Measurements from ENCODE around the gene TBC1D14.

TBC1D14 gene

GRCh38 chr4:7004331-7004730 is 94.7 kb downstream of the TBC1D14 start:
- no peak for DNase-seq

DNA sequence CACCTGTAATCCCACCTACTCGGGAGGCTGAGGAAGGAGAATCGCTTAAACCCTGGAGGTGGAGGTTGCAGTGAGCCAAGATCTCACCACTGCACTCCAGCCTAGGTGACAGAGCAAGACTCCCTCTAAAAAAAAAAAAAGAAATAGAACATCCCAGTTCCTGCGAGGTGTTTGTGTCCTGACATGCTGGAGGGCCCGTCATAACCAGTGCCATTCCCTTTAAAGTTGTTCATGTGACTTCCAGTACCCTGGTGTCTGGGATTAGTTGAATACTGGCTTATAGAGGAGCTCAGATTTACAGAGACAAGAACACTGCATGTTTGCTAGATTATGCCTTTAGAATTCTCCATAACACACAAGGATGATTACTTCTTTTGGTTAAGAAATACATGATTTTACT is 95.9 kb downstream of the TBC1D14 start:
- DNase-seq, result no peak

- no peak for DNase-seq
These were observed 96.8 kb downstream of the TBC1D14 start for GRCh38 chr4:7006411-7006810.

DNA sequence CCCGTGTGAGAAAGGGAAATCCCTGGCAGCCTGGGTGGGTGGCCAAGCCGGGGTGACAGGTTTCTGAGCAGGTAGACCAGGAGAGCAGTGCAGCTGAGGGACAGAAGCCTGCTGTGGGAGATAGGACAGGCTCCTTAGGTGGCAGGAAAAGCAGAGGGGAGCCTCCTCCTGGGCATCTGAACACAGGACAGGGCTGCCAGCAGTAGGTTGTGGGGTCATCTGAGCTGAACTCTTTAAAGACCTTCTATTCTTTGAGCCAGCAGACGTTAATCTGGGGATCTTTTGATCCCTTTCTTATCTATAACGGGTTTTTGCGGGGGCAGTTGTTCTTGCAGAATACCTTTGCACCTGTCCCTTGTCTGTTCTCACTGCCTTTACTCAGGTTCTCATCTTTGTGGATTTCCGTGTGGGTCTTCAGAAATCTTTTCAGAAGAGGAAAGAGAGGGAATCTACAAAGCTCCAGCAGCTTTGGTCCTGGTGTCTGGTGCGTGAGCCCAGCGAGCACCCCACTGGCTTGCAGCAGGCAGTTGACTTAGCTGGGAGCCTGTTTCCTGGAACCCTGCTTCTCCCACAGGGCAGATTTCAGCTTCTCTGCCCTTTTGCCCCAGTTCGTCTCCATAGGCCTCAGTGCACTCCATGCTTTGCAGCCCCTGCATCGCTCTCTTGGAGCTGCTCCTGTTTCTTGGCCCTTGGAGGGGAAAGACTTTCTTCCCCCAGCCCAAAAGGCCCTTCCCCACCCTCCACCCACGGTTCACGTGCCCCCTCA is 97.7 kb downstream of the TBC1D14 start:
- DNase-seq, result no peak

- no peak for DNase-seq
These were observed 98.3 kb downstream of the TBC1D14 start for GRCh38 chr4:7007944-7008343.

GRCh38 chr4:7009564-7009963 is 99.9 kb downstream of the TBC1D14 start:
- no peak for DNase-seq

- DNase-seq, result no peak
These were observed 103.5 kb downstream of the TBC1D14 start for GRCh38 chr4:7013175-7013574.

DNA sequence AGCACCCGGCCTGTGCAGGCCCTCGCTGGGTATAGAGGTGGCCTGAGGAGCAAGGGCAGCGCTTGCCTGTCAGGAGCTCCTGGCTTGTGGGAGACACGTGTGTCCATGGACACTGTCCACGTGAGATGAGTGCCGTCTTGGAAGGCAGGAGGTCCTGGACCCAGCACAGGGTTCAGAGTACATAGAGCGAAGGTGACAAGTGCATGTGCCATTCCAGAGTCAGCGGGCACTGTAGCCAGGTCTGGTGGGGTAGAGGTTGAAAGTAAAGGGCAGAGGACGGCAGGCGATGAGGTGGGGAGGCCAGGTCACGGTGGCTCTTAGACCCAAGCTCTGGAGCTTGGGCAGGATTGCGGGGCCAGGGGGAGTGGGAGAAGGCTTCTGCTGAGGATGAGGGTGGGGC is 105.2 kb downstream of the TBC1D14 start:
- DNase-seq, result no peak

GRCh38 chr4:7015383-7016035 is 105.9 kb downstream of the TBC1D14 start:
- DNase-seq, result no peak

DNA sequence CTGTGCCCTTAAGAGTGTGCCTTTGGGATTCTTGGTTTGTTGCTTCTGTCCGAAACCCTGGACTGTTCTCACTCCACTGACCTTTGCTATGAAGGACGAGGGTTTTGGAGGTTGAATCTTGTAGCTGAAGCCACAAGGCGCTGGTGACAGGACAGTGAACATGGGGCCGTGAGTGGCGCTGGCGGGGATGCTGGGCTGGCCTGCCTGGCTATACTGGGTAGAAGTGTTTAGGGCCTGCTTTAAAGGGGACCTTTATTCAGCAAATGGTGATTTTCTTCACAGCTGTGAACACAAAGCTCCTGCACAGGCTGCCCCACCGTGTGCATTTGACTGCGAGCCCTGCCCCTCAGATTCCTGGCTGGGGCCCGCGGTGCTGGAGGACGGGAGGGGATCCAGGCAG is 106.5 kb downstream of the TBC1D14 start:
- DNase-seq, result no peak

DNA sequence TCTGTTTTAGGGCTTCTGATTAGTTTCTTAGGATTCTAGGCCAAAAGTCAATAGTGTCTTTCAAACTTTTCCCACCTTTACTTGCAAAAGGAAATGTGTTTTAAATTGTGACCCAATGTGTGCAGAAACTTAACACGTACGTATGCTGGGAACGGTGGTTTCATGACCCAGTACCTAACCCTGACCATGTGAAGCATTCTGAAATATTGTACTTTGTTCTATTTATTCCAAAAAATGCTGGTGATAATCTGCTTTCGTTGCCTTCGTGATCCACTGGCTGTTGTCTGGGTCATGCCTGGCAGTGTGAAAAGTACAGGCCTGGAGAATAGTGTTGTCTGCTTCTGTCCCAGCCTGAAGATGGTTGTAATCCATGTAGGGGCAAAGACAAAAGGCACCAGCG is 106.9 kb downstream of the TBC1D14 start:
- DNase-seq, result no peak

DNA sequence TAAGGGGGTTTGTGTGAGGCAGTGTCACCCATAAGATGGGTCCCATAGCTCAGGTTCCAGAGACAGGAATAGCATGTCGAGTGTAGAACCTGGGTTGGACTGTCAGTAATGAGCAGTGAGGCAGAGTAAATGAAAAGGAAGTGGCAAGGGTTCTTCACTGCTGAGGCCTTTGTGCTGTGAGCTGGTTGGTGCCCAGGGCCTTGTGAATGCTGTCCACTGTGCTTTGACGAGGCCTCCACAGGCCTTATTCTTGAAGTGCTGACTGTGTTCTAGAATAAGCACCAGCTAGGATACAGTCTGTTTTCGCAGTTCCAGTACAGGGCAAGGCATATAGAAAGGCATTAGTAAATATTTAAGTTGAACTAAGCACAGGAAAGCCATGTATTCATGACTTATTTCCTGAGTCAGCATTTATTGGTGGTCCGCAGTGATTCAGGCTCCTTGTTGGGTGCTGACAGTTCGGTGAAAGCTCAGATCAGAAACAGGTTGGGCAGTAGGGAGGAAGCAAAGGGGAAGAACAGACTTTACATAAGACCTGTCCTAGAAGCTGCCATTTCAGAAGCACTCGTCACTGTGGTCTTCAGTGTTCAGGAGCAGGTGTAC is 107.9 kb downstream of the TBC1D14 start:
- no peak for DNase-seq

GRCh38 chr4:7018281-7018680 is 108.7 kb downstream of the TBC1D14 start:
- DNase-seq, result no peak

DNA sequence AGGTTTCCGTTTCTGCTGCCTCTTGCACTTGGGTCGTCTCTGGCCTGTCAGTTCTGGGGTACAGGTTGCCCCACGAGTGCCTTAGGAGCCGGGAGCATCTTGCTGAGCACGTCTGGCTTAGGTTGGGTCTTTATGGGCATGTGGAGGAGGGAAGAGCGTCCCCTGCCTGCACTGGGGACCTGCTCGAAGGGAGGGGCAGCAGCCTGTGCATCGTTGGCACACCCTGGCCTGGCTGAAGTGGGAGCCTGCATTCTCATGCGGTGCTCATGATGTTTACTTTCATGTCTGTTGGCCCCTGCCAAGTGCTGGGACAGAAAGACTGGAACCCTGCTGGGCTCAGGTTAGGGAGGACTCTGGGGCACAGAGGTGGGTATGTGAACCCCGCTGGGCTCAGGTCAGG is 109.7 kb downstream of the TBC1D14 start:
- no peak for DNase-seq

DNA sequence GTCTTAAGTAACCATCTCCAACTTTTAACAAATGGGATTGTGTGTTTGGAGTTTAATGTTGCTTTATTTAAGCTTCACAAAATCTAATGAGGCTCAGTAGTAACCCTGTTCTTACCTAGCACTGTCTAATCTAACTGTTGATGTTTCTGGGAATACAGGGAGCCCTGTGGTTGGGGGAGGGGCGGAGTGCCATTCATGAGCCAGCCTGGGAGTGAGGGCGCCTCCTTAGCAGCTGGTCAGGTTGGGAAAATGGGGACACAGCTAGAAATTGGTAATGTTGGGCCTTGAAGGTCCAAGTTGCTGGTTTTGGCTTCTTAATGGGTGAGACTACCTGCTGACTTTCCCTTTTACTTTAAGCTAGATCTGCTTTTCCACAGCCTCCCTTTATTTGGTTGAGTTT is 110.7 kb downstream of the TBC1D14 start:
- no peak for DNase-seq

- no peak for DNase-seq
These were observed 111.2 kb downstream of the TBC1D14 start for GRCh38 chr4:7020856-7021255.

DNA sequence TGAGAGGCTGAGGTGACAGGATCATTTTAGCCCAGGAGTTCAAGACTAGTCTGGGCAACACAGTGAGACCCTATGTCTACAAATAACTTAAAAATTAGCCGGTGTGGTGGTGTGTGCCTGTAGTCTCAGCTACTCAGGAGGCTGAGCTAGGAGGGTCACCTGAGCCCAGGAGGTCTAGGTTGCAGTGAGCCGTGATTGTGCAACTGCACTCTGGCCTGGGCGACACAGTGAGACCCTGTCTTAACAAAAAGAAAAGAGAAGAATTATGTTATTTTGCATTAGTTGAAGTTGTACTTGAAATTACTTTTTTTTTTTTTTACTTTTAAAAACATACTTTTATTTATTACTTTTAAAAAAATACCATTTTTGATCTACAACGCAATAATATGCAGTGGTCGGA is 111.7 kb downstream of the TBC1D14 start:
- no peak for DNase-seq

DNA sequence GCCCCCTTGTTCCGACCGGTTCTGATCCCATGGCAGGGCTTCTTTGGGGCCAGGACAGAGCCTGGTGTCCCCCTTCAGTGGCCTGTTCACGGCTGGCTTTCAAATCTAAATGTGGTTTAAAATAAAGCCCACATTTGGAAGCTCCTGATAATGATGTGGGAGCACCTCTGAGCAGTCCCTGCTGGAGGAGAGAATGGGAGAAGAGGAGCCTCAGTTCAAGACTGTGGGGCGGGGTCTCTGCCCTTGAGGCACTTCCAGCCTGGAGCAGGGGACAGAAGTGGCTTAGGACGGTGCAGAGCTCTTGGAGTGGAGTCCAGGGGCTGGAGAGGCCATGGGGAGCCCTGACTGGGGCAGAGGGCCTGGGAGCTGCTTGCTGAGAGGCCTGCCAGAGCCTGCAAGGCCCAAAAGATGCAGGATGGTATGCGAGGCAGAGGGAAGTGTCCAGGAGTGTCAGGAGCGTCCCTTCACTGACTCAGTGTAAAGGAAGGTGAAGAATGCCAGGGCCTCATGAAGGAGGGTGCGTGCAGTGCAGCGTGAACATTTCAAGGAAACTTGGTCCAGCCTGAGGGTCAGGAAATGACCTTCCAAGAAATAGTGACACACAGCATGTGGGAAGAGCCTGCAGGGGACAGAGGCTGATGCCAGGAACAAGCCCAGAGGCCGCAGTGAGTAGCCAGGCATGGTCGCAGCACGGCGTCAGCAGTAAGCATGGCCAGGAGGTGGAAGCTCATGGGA is 112.5 kb downstream of the TBC1D14 start:
- DNase-seq, result no peak

- no peak for DNase-seq
These were observed 113.9 kb downstream of the TBC1D14 start for GRCh38 chr4:7023486-7023885.

DNA sequence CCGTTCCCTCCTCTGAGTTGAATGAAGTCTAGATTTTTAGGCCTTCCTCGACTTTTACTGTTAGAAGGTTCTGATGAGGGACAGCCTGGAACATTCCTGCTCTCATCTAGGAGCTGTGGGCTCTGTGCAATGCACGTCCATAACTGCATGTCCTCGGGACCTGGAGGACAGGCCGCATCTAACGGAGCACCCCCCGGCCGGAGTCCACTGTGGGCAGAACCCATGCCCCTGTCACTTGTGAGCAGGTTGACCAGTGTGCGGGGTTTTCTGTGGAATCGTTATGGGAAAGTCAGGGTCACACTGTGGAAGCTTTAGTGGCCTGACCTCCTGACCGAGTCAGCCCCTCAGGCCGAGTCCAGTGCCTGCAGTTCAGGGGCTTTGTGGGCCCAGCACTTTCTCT is 114.3 kb downstream of the TBC1D14 start:
- no peak for DNase-seq

DNA sequence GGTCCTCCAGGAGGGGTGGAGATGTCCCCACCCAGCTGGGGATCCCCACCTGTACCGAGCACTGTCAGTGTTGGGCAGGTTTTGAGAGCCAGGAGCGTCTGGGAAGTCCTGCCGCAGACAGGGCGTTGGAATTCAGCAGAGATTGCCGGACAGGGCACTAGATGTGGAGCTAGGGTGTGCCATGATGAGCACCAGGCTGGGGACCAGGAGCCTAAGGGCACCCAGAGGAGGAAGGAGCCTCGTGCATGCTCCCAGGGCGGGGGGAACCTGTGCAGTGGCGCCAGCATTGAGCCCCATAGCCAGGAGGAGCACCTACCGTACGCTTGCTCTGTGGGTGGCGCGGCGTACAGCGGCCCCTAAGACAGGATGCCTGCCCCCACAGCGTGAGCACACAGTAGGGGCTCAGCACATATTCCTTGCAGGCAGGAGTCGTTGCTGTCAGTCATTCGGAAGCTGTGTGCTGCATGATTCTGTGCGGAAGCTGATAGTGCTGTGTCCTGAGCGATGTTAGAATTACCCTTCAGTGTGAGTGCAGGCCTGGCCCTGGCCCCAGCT is 114.8 kb downstream of the TBC1D14 start:
- no peak for DNase-seq

GRCh38 chr4:7025040-7025602 is 115.5 kb downstream of the TBC1D14 start:
- no peak for DNase-seq

- DNase-seq, result no peak
These were observed 116.5 kb downstream of the TBC1D14 start for GRCh38 chr4:7026107-7026506.
